ENCODE results near the gene PLCB3.

GRCh38 chr11:64256300-64256699 lies 5.0 kb downstream of the PLCB3 start:
- TF ChIP-seq CTCF (IDR thresholded peaks at IDR 0.05) (no peak), POLR2AphosphoS5 (IDR thresholded peaks at IDR 0.05) (no peak)
